ENCODE data around the gene SLC12A4. TPM values are rescaled to one million over a fixed set of nuclear protein-coding genes. Genes with fewer than 3 reads are reported as not detected.

The SLC12A4 gene
- total and polyA plus RNA-seq, 2 of the 13 experiments (the other 11 are each of a cell fraction or from before 2014, with no cell fraction given) = 65.1 to 84.3 TPM

DNA sequence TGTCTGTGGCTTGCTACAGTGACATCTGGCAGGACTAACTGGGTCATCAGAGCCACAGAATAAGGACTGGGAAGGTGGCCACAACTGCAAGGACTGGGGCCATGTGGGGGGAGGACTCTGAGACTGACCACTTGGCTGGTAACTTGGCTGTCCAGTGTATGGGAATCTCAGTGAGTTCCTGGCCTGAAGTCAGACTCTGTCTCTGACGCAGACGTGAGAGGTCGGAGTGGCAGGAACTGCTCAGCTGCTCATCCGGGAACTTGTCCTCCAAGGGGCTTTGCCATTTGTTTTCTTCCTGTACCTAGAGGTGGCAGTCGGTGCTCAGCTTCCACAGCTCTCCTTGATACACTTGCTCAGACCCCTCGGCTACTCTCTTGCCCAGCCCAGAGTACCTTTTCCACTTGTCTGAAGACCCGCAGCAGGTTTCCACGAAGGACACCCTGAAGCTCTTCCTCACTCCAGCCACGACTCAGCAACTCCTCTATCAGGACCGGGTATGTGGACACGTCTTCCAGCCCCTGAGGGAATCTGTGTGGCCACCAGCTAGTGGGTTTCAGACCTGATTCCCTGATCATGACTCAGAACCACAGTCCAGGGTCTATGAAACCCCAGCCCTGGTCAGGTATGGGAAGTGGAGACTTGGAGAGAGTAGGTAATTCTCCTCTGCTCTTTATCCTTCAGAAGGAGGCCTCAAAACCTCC is 19.2 kb upstream of the SLC12A4 start (continued):
- TF ChIP-seq, protein P1, sequence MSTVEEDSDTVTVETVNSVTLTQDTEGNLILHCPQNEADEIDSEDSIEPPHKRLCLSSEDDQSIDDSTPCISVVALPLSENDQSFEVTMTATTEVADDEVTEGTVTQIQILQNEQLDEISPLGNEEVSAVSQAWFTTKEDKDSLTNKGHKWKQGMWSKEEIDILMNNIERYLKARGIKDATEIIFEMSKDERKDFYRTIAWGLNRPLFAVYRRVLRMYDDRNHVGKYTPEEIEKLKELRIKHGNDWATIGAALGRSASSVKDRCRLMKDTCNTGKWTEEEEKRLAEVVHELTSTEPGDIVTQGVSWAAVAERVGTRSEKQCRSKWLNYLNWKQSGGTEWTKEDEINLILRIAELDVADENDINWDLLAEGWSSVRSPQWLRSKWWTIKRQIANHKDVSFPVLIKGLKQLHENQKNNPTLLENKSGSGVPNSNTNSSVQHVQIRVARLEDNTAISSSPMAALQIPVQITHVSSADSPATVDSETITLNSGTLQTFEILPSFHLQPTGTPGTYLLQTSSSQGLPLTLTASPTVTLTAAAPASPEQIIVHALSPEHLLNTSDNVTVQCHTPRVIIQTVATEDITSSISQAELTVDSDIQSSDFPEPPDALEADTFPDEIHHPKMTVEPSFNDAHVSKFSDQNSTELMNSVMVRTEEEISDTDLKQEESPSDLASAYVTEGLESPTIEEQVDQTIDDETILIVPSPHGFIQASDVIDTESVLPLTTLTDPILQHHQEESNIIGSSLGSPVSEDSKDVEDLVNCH (CRISPR knock-in tag; IDR thresholded peaks at IDR 0.05) = peak; percentile 83; the same call in 1 of the 2 replicates
- no peak for TF ChIP-seq ZNF562 (CRISPR knock-in tag; IDR thresholded peaks at IDR 0.05; ENCODE audit: borderline replicate concordance)
- TF ChIP-seq PHB2 (IDR thresholded peaks at IDR 0.05; ENCODE audit: partially characterized antibody) = no peak
- no peak for TF ChIP-seq SATB2 (CRISPR knock-in tag; IDR thresholded peaks at IDR 0.05)
- TF ChIP-seq, protein P2, sequence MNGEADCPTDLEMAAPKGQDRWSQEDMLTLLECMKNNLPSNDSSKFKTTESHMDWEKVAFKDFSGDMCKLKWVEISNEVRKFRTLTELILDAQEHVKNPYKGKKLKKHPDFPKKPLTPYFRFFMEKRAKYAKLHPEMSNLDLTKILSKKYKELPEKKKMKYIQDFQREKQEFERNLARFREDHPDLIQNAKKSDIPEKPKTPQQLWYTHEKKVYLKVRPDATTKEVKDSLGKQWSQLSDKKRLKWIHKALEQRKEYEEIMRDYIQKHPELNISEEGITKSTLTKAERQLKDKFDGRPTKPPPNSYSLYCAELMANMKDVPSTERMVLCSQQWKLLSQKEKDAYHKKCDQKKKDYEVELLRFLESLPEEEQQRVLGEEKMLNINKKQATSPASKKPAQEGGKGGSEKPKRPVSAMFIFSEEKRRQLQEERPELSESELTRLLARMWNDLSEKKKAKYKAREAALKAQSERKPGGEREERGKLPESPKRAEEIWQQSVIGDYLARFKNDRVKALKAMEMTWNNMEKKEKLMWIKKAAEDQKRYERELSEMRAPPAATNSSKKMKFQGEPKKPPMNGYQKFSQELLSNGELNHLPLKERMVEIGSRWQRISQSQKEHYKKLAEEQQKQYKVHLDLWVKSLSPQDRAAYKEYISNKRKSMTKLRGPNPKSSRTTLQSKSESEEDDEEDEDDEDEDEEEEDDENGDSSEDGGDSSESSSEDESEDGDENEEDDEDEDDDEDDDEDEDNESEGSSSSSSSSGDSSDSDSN (CRISPR knock-in tag; IDR thresholded peaks at IDR 0.05) = no peak; the same call in 1 of the 2 replicates
- 0 out of 2 replicates have a peak, but pooled peaks have one; percentile 44 for TF ChIP-seq ZMAT3 (CRISPR knock-in tag; conservative IDR thresholded peaks at IDR 0.05)
- TF ChIP-seq, protein P3, sequence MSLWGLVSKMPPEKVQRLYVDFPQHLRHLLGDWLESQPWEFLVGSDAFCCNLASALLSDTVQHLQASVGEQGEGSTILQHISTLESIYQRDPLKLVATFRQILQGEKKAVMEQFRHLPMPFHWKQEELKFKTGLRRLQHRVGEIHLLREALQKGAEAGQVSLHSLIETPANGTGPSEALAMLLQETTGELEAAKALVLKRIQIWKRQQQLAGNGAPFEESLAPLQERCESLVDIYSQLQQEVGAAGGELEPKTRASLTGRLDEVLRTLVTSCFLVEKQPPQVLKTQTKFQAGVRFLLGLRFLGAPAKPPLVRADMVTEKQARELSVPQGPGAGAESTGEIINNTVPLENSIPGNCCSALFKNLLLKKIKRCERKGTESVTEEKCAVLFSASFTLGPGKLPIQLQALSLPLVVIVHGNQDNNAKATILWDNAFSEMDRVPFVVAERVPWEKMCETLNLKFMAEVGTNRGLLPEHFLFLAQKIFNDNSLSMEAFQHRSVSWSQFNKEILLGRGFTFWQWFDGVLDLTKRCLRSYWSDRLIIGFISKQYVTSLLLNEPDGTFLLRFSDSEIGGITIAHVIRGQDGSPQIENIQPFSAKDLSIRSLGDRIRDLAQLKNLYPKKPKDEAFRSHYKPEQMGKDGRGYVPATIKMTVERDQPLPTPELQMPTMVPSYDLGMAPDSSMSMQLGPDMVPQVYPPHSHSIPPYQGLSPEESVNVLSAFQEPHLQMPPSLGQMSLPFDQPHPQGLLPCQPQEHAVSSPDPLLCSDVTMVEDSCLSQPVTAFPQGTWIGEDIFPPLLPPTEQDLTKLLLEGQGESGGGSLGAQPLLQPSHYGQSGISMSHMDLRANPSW (CRISPR knock-in tag; IDR thresholded peaks at IDR 0.05; ENCODE audit: borderline replicate concordance) = no peak
- no peak for TF ChIP-seq ZNF883 (CRISPR knock-in tag; IDR thresholded peaks at IDR 0.05; ENCODE audit: not compliant biosample characterization)
- TF ChIP-seq EP300 (IDR thresholded peaks at IDR 0.05; ENCODE audit: low read depth in 2 of 2, low read length in 2 of 2) = no peak
- no peak for TF ChIP-seq EP300 (CRISPR knock-in tag; IDR thresholded peaks at IDR 0.05; ENCODE audit: borderline replicate concordance)
- no peak for TF ChIP-seq ZNF207 (IDR thresholded peaks at IDR 0.05; ENCODE audit: borderline replicate concordance)
- TF ChIP-seq YEATS2 (CRISPR knock-in tag; IDR thresholded peaks at IDR 0.05; ENCODE audit: borderline replicate concordance) = peak; percentile 48; the same call in 1 of the 2 replicates
- TF ChIP-seq HMG20A (CRISPR knock-in tag; IDR thresholded peaks at IDR 0.05; ENCODE audit: borderline replicate concordance) = no peak
- no peak for TF ChIP-seq SRSF9 (IDR thresholded peaks at IDR 0.05; ENCODE audit: borderline replicate concordance, insufficient read depth, low read depth, low read length, poor library complexity, severe bottlenecking)
- TF ChIP-seq ZNF430 (CRISPR knock-in tag; IDR thresholded peaks at IDR 0.05) = no peak
- peak; percentile 22; the same call in 1 of the 2 replicates for TF ChIP-seq ZNF792 (CRISPR knock-in tag; IDR thresholded peaks at IDR 0.05)
- TF ChIP-seq, protein P4, sequence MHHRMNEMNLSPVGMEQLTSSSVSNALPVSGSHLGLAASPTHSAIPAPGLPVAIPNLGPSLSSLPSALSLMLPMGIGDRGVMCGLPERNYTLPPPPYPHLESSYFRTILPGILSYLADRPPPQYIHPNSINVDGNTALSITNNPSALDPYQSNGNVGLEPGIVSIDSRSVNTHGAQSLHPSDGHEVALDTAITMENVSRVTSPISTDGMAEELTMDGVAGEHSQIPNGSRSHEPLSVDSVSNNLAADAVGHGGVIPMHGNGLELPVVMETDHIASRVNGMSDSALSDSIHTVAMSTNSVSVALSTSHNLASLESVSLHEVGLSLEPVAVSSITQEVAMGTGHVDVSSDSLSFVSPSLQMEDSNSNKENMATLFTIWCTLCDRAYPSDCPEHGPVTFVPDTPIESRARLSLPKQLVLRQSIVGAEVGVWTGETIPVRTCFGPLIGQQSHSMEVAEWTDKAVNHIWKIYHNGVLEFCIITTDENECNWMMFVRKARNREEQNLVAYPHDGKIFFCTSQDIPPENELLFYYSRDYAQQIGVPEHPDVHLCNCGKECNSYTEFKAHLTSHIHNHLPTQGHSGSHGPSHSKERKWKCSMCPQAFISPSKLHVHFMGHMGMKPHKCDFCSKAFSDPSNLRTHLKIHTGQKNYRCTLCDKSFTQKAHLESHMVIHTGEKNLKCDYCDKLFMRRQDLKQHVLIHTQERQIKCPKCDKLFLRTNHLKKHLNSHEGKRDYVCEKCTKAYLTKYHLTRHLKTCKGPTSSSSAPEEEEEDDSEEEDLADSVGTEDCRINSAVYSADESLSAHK (CRISPR knock-in tag; IDR thresholded peaks at IDR 0.05; ENCODE audit: borderline replicate concordance) = no peak
- TF ChIP-seq ZNF605 (CRISPR knock-in tag; IDR thresholded peaks at IDR 0.05) = peak; percentile 66; the same call in 1 of the 2 replicates
- no peak for TF ChIP-seq KMT2B (CRISPR knock-in tag; IDR thresholded peaks at IDR 0.05)
